Caco-2 (cell line): ENCODE data around the gene ZNF823. TPM values are rescaled to one million over a fixed set of nuclear protein-coding genes. Genes with fewer than 3 reads are reported as not detected.

Source experiments
- BruUV-seq: library from RNA; stranded (reverse); fragments of 400-500 nt; replicated peaks from 2 replicates; lab custom pipeline; 2021; lab: Mats Ljungman, UMichigan
- CTCF ChIA-PET: fragments of 300-600 bp; sonication (Branson Sonifier 250); formaldehyde crosslinking; loops from one replicate; lab custom pipeline; 2022; ENCODE audit warnings: antibody characterized with exemption; lab: Charles Lee
- POLR2A ChIA-PET: fragments of 300-600 bp; sonication (Branson Sonifier 250); formaldehyde crosslinking; loops from one replicate; lab custom pipeline; 2022; ENCODE audit warnings: antibody characterized with exemption; lab: Charles Lee
- DNase-seq, 2 experiments: peaks; one replicate each; pipeline versions ENCODE4 v3.0.0 to v3.0.0-alpha.2; 2020 to 2022
- H3K27me3 ChIP-seq: replicated peaks from 2 replicates; pipeline ENCODE4 v1.6.0; 2011; ENCODE audit warnings: low read length; ENCODE audit not compliant: control insufficient read depth, insufficient read depth
- H3K36me3 ChIP-seq: 2 replicates; pipeline ENCODE4 v1.5.1; 2011; ENCODE audit warnings: low read length; ENCODE audit not compliant: control insufficient read depth, insufficient read depth
- H3K4me1 ChIP-seq: fragments of 250-450 bp; sonication (Bioruptor Pico); 2 replicates; pipeline ENCODE4 v1.5.1; 2020; ENCODE audit warnings: mild to moderate bottlenecking
- H3K4me3 ChIP-seq: 2 replicates; pipeline ENCODE4 v1.5.1; 2011; ENCODE audit warnings: low read depth, mild to moderate bottlenecking, control low read depth, low read length
- H3K9me3 ChIP-seq: fragments of 250-450 bp; sonication (Bioruptor Pico); 2 replicates; pipeline ENCODE4 v1.5.1; 2020; ENCODE audit warnings: mild to moderate bottlenecking, moderate library complexity
- H3K27ac Mint-ChIP-seq: one replicate; pipeline ENCODE4 v1.8.0; 2022; ENCODE audit warnings: mixed read lengths; ENCODE audit not compliant: unreplicated experiment
- H3K27me3 Mint-ChIP-seq: one replicate; pipeline ENCODE4 v1.8.0; 2022; ENCODE audit warnings: mixed read lengths; ENCODE audit not compliant: insufficient read depth, unreplicated experiment
- H3K36me3 Mint-ChIP-seq: one replicate; pipeline ENCODE4 v1.8.0; 2022; ENCODE audit warnings: mild to moderate bottlenecking, mixed read lengths; ENCODE audit not compliant: insufficient read depth, unreplicated experiment
- H3K4me1 Mint-ChIP-seq: one replicate; pipeline ENCODE4 v1.8.0; 2022; ENCODE audit warnings: low read depth, mixed read lengths; ENCODE audit not compliant: unreplicated experiment
- H3K4me3 Mint-ChIP-seq: one replicate; pipeline ENCODE4 v1.8.0; 2022; ENCODE audit warnings: mild to moderate bottlenecking, moderate library complexity, mixed read lengths; ENCODE audit not compliant: unreplicated experiment
- H3K9me3 Mint-ChIP-seq: one replicate; pipeline ENCODE4 v1.8.0; 2022; ENCODE audit warnings: mixed read lengths; ENCODE audit not compliant: unreplicated experiment
- intact Hi-C: fragments of 100-400 bp; cut with micrococcal nuclease; formaldehyde crosslinking; loops from one replicate; pipeline ENCODE4 v1.10.0; 2022; ENCODE audit not compliant: unreplicated experiment
- total RNA-seq: library from RNA; stranded (reverse); gene quantifications from 2 replicates; pipeline ENCODE4 v1.2.3, GENCODE V29; 2022
- TF ChIP-seq, protein P1 (sequence below), 2 experiments: fragments of 200-600 bp in 1 of 2; IDR thresholded peaks; 1 replicate in 1 of 2; 2 replicates in 1 of 2; pipeline versions ENCODE4 v1.5.1 to v1.8.0; 2011 to 2022; ENCODE audit warnings: antibody characterized with exemption in 1 of 2, control low read depth in 1 of 2, inconsistent platforms in 1 of 2, low read depth in 1 of 2, low read length in 1 of 2, mild to moderate bottlenecking in 1 of 2, moderate library complexity in 1 of 2; ENCODE audit not compliant: insufficient read depth in 1 of 2, severe bottlenecking in 1 of 2, unreplicated experiment in 1 of 2

ZNF823 gene
- total RNA-seq, 1 experiment from 2014 or later: 12.1 TPM

DNA sequence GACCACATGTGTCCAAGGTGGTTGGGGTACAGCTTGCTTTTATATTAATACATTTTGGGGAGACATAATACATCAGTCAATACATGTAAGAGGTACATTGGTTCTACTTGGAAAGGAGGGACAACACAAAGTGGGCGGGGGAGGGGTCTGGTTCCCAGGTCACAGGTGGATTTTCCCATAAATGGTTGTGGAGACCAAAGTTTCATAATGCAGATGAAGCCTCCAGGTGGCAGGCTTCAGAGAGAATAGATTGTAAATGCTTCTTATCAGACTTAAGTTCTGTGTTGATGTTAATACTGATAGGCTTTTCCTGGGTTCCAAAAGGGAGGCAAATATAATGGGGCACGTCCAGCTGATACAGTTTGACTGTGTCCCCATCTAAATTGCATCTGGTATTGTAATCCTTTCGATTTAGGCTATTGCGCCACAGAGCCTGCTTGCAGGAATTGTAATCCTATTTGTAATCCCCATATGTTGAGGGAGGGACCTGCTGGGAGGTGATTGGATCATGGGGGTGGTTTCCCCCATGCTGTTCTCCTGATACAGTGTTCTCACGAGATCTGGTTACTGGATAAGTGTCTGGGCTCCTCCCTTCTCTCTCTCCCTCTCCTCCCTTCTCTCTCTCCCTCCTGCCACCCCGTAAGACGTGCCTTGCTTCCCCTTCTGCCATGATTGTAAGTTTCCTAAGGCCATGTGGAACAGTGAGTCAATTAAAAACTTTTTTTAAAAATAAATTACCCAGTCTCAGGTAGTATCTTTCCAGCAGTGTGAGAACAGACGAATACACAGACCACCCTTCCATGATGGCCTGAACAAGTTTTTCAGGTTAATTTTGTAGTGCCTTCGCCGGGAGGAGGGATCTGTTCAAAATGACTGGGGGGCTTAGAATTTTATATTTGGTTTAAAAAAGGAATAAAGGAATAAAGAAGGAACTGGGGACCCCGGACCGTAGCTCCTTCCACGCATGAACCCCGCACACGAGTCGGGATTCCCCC, 44.9 kb downstream of the ZNF823 start:
- Histone ChIP-seq H3K27me3 (no peaks in the 10 kb centered on the region), H3K4me3 (peak overlapping the region; percentile 90), H3K36me3 (no peaks in the 10 kb centered on the region), H3K4me1 (peaks cover 15% of the 10 kb centered on the region), H3K9me3 (peaks cover 8% of the 10 kb centered on the region)
- Mint-ChIP-seq H3K27me3 (no peaks in the 10 kb centered on the region), H3K9me3 (peaks cover 9% of the 10 kb centered on the region), H3K27ac (peak overlapping the region; percentile 100), H3K4me1 (peaks cover 5% of the 10 kb centered on the region), H3K4me3 (peak overlapping the region; percentile 99), H3K36me3 (peaks cover 41% of the 10 kb centered on the region)
- TF ChIP-seq, protein P1, sequence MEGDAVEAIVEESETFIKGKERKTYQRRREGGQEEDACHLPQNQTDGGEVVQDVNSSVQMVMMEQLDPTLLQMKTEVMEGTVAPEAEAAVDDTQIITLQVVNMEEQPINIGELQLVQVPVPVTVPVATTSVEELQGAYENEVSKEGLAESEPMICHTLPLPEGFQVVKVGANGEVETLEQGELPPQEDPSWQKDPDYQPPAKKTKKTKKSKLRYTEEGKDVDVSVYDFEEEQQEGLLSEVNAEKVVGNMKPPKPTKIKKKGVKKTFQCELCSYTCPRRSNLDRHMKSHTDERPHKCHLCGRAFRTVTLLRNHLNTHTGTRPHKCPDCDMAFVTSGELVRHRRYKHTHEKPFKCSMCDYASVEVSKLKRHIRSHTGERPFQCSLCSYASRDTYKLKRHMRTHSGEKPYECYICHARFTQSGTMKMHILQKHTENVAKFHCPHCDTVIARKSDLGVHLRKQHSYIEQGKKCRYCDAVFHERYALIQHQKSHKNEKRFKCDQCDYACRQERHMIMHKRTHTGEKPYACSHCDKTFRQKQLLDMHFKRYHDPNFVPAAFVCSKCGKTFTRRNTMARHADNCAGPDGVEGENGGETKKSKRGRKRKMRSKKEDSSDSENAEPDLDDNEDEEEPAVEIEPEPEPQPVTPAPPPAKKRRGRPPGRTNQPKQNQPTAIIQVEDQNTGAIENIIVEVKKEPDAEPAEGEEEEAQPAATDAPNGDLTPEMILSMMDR (IDR thresholded peaks at IDR 0.05; ENCODE audit: insufficient read depth in 1 of 2, low read depth in 1 of 2, low read length in 1 of 2, severe bottlenecking in 1 of 2, unreplicated experiment in 1 of 2): no peak
- POLR2A ChIA-PET: no interaction called here
- CTCF ChIA-PET: interaction anchor here (1.0 kb wide), 1 partner anchor 104 kb away, joined by 6 read pairs; no protein-coding TSS in a partner anchor
- DNase-seq: peak; percentile 55 to 69
- BruUV-seq: TSS peak; percentile 76
- intact Hi-C loops: loop anchor here (2.0 kb wide), 1 partner anchor 73 kb away; the partner anchor contains the start of gene ZNF441

DNA sequence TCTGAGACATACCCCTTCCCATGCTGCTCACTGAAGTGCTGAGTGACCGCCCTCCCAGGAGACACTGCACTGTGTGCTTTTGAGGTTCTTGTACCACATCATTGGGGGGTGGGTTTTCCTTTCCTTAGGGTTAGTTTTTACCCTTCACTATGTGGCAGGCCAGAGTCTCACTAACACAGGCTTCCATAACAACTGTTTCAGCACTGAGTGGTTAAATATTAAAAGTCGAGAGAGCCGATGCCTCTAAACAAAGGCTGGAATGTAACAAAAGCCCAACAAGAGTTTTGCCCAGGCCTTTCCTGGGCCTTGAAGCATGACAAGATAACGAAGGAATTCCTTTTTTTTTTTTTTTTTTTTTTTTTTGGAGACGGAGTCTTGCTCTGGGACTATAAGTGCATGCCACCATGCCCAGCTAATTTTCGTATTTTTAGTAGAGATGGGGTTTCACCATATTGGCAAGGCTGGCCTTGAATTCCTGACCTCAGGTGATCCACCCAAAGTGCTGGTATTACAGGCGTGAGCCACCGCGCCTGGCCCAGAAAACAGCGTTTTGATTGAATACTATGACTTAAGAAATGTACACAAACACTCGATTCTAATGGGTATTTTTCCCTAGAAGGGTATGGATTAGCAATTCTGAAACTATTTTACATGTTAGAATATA, 46.5 kb downstream of the ZNF823 start:
- peaks cover 8% of the 10 kb centered on the region for H3K9me3 ChIP-seq
- no TSS peak for BruUV-seq
- peaks cover 15% of the 10 kb centered on the region for H3K4me1 ChIP-seq
- Mint-ChIP-seq H3K36me3 (peaks cover 51% of the 10 kb centered on the region), H3K27ac (no peak overlapping the region), H3K4me3 (peak overlapping the region; percentile 60), H3K9me3 (peaks cover 12% of the 10 kb centered on the region), H3K4me1 (peaks cover 5% of the 10 kb centered on the region), H3K27me3 (no peaks in the 10 kb centered on the region)
- H3K36me3 ChIP-seq: no peaks in the 10 kb centered on the region; the same call in 1 of the 2 replicates
- ChIA-PET CTCF (no interaction called here), POLR2A (no interaction called here)
- H3K27me3 ChIP-seq: no peaks in the 10 kb centered on the region
- intact Hi-C loops: no loop called here
- no peak overlapping the region for H3K4me3 ChIP-seq
- DNase-seq: no peak
- TF ChIP-seq, protein P1 (IDR thresholded peaks at IDR 0.05; ENCODE audit: insufficient read depth in 1 of 2, low read depth in 1 of 2, low read length in 1 of 2, severe bottlenecking in 1 of 2, unreplicated experiment in 1 of 2): no peak
